Stimulated activated naive CD4-positive, alpha-beta T cell (primary cell): Measurements from ENCODE around the gene ERBB4.
"Not testable (repeated sequence)": the region's sequence is repeated elsewhere in the genome, so short reads cannot be mapped to it uniquely, and the experiment has no call there.

ENCODE experiments used
- DNase-seq, 6 experiments: peaks; one replicate each; lab custom pipeline; 2025; lab: John Stamatoyannopoulos, UW

ERBB4 gene

GRCh38 chr2:211723398-211723797 is 815.2 kb downstream of the ERBB4 start:
- no peak for DNase-seq

GRCh38 chr2:211722928-211723327 is 815.7 kb downstream of the ERBB4 start:
- no peak for DNase-seq

DNA sequence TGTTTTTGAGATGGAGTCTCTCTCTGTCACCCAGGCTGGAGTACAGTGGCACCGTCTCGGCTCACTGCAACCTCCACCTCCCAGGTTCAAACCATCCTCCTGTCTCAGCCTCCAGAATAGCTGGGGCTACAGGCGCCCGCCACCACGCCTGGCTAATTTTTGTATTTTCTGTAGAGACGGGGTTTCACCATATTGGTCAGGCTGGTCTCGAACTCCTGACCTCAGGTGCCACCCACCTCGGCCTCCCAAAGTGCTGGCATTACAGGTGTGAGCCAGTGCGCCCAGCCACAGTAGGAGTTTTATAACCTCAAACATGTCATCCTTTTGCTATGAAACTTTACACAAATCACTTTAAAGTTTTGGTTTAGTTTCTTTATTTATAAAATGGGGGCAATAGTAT is 816.7 kb downstream of the ERBB4 start:
- not testable (repeated sequence) for DNase-seq

DNA sequence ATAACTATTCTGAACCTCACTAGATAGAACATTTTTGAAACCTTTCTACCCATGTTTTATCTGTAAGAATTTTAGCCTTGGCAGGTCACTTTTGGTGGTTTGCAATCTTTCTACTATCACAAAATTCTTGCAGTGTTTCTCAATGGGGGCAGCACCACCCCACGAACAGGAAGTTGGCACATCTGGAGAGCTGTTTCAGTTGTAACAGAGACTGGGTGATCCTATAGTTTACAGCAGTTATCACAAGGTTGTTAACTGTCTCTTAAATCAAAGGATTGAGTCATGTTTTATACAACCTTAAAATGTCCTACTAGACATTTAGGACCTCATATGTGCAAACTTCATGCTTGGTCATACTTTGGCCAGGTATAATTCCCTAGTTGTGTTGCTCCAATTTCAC is 829.2 kb downstream of the ERBB4 start:
- DNase-seq, result no peak

DNA sequence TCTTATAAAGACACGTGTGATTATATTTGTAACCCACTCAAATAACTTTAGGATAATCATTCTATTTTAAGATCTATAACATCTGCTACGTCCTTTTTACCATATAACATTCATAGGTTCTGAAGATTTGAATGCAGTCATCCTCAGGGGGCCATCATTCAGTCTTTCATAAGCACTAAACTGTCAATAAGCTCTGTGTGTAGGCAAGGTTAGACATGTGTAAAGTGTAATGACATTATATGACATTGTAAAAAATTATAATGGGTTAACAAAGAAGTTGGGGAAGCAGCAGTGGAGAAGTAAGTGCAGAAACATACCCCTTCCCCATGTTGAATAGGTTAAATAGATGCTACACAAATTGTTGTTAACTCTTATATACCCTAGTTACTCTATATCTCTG is 845.9 kb downstream of the ERBB4 start:
- DNase-seq, result no peak

DNA sequence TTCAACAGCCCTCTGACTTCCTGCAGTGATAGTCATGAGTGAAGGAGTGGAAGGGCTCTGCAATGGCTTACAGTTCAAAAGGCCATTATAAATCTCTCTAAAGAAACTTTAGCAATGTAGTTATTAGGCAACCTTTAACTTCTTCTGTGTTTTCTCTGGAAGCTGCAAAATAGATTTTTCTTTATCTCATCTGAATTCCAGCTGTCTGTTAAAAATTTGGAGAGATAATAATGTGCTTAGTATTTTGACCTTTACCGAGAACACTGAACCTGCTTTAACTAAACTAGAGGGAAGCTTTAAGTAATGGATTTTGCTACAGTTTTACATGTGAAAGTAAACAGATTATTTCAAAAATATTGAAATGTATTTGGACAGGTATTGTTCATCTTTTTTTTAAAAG is 847.9 kb downstream of the ERBB4 start:
- no peak for DNase-seq

GRCh38 chr2:211688196-211688595 is 850.4 kb downstream of the ERBB4 start:
- DNase-seq, result no peak

DNA sequence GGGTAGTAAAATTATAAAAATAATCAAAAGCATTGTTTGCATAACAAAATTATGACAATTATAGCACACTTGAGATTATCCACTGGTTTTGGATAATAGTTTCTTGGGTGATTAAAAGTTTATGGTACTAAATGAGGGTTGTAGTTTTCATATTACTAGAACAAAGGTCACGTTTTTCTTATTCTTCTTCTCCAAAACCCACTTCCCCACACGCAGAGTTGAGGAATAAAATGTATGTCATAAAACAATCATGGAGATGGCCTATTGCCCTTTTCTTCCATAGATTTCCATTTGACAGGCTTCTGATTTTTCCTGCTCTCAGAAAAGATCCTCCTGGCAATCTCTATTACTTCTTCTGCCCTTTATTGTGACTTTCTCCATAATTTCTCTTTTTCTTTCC is 863.9 kb downstream of the ERBB4 start:
- DNase-seq, result no peak

DNA sequence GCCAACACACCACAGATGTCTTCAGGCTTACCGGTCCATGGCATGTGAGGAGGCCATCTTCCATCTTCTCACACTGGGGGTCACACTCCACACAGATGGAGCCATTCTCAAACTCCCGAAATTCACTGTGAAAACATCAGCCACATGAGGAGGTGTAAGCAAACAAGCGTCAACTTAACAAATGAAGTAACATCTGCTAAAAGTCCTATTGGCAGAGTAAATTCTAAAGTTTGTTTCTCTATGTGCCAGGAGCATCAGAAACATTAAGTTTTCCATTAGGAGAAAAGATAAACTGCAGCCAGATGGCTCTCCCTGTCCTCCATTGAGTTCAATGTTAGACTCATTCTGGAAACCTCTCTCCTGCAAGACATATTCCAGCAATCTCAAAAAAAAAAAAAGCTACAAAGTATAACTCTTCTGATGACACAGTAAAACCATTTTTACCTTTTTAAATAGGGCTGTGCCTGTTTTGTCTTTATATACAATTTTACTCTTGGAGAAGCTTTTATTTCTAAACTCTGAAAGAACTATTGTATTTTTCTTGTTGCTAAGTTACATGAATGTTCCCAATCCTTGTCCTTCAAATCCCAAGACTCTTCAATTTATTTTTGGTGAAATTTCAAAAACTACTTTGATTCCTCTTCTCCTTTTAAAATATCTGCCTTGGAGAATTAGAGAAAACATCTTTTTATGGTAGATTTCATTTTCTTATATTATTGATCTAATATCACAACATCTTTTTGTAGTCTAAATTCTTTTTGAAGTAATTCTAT is 865.3 kb downstream of the ERBB4 start:
- DNase-seq, result no peak

DNA sequence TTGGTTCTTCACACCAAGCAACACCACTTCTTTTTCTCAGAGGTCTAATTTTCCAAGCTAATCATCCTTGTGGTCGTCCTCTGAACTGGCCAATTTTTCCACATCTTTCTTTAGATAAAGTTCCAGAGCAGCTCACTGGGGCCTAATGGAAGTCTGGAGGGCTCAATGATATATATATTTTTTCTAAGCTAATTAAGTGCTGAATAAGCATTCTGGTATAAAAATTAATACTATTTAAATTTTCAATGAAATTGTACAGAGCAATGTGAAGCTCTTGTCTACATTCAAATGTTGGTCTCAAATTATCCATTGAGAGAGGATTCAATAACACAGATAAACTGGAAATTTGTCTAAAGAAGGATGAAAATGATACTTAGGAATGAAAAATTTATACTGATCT is 866.6 kb downstream of the ERBB4 start:
- DNase-seq, result no peak

DNA sequence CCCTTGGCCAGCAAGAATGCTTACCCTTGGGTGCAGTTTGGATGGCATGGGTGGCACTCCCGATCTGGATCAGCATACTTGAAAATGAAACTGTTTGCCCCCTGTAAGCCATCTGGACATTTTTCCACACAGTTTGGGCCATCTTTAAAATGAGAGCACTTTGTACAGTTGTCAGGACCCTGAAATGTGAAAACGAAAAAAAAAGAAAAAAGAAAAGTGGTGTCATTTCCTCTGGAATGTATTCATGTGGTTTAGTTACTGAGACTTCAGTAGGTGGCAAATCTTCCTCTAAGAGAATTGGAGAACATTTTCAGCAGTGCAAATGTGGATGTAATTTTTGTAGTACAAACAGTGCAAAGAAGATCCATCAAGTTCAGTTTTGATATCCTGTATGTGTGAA is 873.3 kb downstream of the ERBB4 start:
- DNase-seq, result no peak

DNA sequence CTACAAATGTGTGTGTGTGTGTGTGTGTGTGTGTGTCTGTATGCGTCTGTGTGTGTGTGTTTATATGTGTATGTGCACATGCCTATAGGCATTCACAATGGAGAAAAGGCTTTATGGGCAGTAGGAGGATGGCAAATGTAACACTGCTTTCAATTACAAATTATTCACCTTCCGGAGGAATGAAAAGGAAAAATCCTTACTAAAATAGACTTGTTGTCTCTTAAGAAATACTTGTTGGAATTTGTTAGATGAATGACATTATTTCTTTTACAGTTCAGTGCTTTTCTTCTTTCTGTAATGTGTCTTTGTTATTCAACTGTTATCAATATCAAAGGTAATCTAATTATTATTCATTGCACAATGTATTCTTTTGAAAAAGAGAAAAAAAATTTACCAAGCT is 874.3 kb downstream of the ERBB4 start:
- no peak for DNase-seq

DNA sequence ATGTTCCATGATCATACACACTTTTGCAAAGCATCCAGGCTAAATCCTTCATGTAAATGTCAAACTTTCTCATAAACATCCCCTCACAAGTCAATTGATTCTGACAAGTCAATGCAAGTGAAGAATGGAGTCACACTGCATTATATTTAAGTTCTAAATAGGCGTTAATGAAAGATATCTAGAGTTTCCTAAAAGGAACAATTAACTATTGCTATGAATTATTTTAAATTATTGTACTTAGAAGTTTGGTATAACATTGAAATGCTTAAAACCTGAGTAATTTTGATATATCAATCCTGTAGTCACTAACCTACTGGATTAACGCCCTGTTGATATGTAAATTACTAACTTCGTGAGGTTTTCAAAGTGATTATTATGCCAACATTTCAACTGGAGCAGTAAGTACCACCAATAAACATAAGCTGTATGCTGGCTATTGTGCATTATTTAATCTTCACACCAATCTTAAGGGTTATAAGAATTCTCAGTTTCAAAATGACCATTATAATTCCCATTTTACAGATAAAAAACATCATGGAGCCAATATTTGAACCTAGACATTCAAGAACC is 884.3 kb downstream of the ERBB4 start:
- no peak for DNase-seq

DNA sequence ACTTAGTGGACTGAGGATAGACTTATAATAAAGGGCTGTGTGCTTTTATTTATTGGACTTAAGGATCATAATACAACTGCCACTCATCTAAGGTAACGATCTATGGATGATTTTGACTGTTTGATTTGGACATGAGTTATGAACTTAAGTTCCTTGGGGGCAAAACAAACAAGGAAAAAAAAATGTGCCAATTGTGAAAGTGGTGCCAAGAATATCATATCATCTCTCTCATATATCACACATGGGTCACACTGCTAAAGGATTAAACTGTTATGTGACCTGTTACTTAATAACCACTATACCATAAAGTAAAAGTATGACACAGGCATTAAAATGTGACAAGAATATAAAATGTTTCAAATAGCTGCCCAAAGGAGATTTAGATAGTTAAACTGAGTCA is 886.3 kb downstream of the ERBB4 start:
- DNase-seq, result no peak

- DNase-seq, result no peak
Measured at GRCh38 chr2:211649331-211649730, 889.3 kb downstream of the ERBB4 start.

DNA sequence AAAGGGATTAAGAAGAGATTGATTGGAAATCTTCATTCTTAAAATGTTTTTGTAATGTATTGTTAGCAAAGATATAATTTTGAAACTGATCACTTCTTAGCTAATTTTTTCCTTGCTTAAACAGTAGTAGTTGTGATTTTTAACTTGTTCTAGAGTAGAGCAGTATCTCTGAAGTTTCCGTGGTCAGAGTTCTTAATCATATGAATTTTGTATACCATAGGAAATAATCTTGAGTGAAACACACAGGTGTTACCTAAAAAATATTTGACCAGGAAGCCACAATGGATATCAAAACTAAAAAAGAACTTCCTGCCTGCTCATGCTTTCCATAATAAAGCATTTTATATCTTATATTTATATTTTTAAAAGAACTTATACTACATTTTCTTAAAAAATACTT is 907.1 kb downstream of the ERBB4 start:
- no peak for DNase-seq

DNA sequence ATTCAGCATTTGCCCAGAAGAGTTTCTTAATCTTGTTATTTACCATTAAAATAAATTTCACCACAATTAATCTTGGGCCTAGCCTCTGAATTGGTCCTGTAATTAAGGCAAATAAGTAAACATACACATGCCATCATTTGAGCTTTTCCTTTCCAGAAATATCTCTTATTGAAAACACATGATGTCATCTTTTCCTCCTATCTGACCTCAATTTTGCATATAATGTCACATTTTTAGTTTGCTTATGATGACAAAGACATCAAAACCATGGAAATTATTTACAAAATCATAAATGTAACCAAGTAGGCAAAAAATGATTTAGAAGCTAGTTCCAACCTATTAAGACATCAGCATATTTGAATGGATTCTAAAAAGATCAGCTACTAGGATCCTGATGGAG is 915.5 kb downstream of the ERBB4 start:
- DNase-seq, result no peak

DNA sequence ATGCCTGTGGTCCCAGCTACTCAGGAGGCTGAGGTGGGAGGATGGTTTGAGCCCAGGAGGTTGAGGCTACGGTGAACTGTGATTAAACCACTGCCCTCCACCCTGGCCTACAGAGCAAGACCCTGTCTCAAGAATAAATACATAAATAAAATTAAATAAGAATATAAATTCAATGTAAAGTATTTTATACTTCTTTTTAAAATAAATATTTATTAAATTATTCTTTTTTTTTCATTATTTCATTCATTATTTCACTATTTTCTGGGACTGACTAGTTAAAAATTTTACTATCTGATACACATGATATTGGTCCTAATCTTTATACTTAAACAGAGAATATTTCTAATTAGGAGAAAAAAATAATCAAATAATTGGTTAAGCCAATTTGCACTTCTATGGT is 917.6 kb downstream of the ERBB4 start:
- DNase-seq, result no peak

DNA sequence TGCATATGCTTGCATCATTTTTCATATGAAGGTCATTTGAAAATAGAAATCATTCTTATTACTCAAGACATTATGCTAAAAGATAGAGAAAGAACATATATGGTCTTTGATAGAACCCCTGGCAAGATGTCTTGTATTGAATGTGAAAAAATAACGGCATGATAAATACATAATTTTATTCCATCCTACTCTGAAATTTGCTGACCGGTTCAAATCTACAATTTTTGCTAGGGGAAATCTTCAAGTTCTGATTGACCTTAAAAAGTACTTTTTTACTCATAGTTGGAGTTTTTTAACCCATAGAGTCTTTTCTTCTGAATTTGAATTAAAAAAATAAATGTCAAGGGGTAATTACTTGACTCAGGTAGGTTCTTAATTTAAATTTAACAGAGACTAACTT is 920.8 kb downstream of the ERBB4 start:
- DNase-seq, result no peak

- DNase-seq, result no peak
Measured at GRCh38 chr2:211611621-211612020, 927.0 kb downstream of the ERBB4 start.

- no peak for DNase-seq
Measured at GRCh38 chr2:211611061-211611518, 927.5 kb downstream of the ERBB4 start.

DNA sequence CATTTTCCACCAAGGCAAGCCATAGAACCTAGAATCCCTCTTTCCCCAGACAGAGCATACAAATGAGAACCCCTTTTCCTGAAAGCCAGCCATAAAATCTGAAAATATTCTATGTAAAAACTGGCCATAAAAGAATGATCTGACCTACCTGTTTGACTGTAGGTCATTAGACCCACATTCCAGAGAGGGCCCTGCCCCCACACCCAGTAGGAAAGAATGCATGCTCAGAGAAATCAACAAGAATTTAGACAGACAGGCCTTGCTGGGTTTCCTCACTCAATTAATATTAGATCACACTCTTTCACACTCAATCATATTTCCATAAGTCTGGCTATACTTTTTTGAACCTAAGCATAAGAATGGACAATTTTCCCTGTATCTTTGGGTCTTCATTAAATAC is 929.5 kb downstream of the ERBB4 start:
- DNase-seq, result no peak

- DNase-seq, result no peak
Measured at GRCh38 chr2:211599146-211599545, 939.5 kb downstream of the ERBB4 start.

GRCh38 chr2:211598238-211598637 is 940.4 kb downstream of the ERBB4 start:
- DNase-seq, result no peak
